Adrenal gland (tissue), 12 donors: ENCODE data around the gene MYCBPAP. TPM values are rescaled to one million over a fixed set of nuclear protein-coding genes. Genes with fewer than 3 reads are reported as not detected.
A peak's percentile ranks its signal among the peaks of the same experiment; 100 is the strongest.

Experiments
- DNase-seq, 7 donors: peaks; one replicate each; pipeline ENCODE4 v3.0.0-alpha.2; 2019 to 2020
- H3K27ac ChIP-seq, 5 donors: fragments of 200-600 bp; sonication (generic) in 4 of 5; 1 replicate in 3 of 5; 2 replicates in 2 of 5; pipeline versions ENCODE4 v1.5.1 to v1.8.0; 2016 to 2020; ENCODE audit warnings: mild to moderate bottlenecking in 1 of 5
- H3K27me3 ChIP-seq: fragments of 200-600 bp; 2 replicates; pipeline ENCODE4 v1.8.0; 2021
- H3K36me3 ChIP-seq, 2 donors: fragments of 200-600 bp; replicated peaks in 1 of 2; 1 replicate in 1 of 2; 2 replicates in 1 of 2; pipeline versions ENCODE4 v1.5.1 to v1.8.0; 2018 to 2022
- H3K4me1 ChIP-seq, 2 donors: fragments of 200-600 bp; replicated peaks in 1 of 2; 1 replicate in 1 of 2; 2 replicates in 1 of 2; pipeline versions ENCODE4 v1.5.1 to v1.8.0; 2018 to 2021
- H3K4me3 ChIP-seq, 4 donors: fragments of 200-600 bp; sonication (generic) in 3 of 4; one replicate each; pipeline ENCODE4 v1.5.1; 2016 to 2018
- H3K9me3 ChIP-seq, 3 donors: fragments of 200-600 bp; sonication (generic) in 1 of 3; replicated peaks in 1 of 3; 1 replicate in 2 of 3; 2 replicates in 1 of 3; pipeline versions ENCODE4 v1.5.1 to v1.8.0; 2016 to 2021
- CTCF ChIP-seq, 6 experiments: fragments of 450-650 bp in 4 of 6; fragments of 200-600 bp in 2 of 6; sonication (generic) in 1 of 6; IDR thresholded peaks; 1 replicate in 5 of 6; 2 replicates in 1 of 6; pipeline versions ENCODE4 v1.5.1 to v1.8.0; 2016 to 2021; ENCODE audit warnings: antibody characterized with exemption in 6 of 6, mild to moderate bottlenecking in 2 of 6, moderate library complexity in 1 of 6
- POLR2A ChIP-seq, 2 donors: fragments of 450-650 bp; IDR thresholded peaks; one replicate each; pipeline ENCODE4 v1.6.1; 2017; ENCODE audit warnings: antibody characterized with exemption in 2 of 2, mild to moderate bottlenecking in 2 of 2, moderate library complexity in 1 of 2
- WGBS, 4 donors: extraction: QIAGEN DNeasy Blood & Tissue Kit in 2 of 4; methylation state at CpG; one replicate each; pipeline versions ENCODE4 v1.1.5 to v1.1.7; 2013 to 2017; 5-methylcytosine and 5-hydroxymethylcytosine counted together
- intact Hi-C, 2 donors: fragments of 100-400 bp; cut with DNase I; formaldehyde crosslinking; loops; one replicate each; pipeline versions ENCODE4 v1.14.1 to v1.15.0; 2022 to 2023
- polyA plus RNA-seq, 3 donors: library from polyadenylated mRNA; stranded (reverse); fragments of 200-250 nt in 2 of 3; fragments of 350-450 nt in 1 of 3; fragmentation: Illumina TruSeq in 1 of 3; extraction: RNeasy Lipid Tissue Mini Kit (QIAGEN cat#74804) in 1 of 3; gene quantifications; one replicate each; pipeline ENCODE4 v1.2.3, GENCODE V29; 2013 to 2014
- total RNA-seq, 9 donors: library from RNA; depleted of rRNA in 4 of 9; stranded (reverse); fragments of >200 nt in 4 of 9; fragments of 120-200 nt in 1 of 9; fragmentation: NEBNext Ultra II Directional in 1 of 9; extraction: Animal tissue kit (Norgen Biotek cat#: 25700) in 1 of 9; gene quantifications; one replicate each; pipeline versions ENCODE4 v1.1.0 to v1.2.4, GENCODE V29; 2013 to 2023
- donor health status: healthy with polysubstance abuse.
- donor health status: Bipolar disorder and iron deficiency.
- donor health status: DM: yes; HTN: yes; CAD: no.
- donor health status: DM: no; HTN: no; CAD: no.
- donor health status: DM: no; HTN: no; CAD: no.
- donor health status: DM: yes; HTN: yes; CAD: no.

MYCBPAP gene
- total and polyA plus RNA-seq, 12 donors: 0.12 to 8.9 (median 2.3) TPM; not detected in 1

GRCh38 chr17:50499270-50499669 lies 9.0 kb upstream of the MYCBPAP start:
- Histone ChIP-seq H3K36me3 (no peaks in the 10 kb centered on the region), H3K4me1 (no peaks in the 10 kb centered on the region), H3K9me3 (no peaks in the 10 kb centered on the region), H3K27me3 (no peaks in the 10 kb centered on the region), H3K27ac (no peak overlapping the region), H3K4me3 (no peak overlapping the region)
- no peak for DNase-seq
- TF ChIP-seq CTCF (IDR thresholded peaks at IDR 0.05) (no peak), POLR2A (IDR thresholded peaks at IDR 0.05) (no peak)
- intact Hi-C loops: no loop called here

- intact Hi-C loops: no loop called here
- no peaks in the 10 kb centered on the region for H3K4me1 ChIP-seq
- no peaks in the 10 kb centered on the region for H3K9me3 ChIP-seq
- H3K36me3 ChIP-seq: no peaks in the 10 kb centered on the region
- no peaks in the 10 kb centered on the region for H3K27me3 ChIP-seq
- no peak for DNase-seq
- no peak overlapping the region for H3K4me3 ChIP-seq
- TF ChIP-seq CTCF (IDR thresholded peaks at IDR 0.05) (no peak), POLR2A (IDR thresholded peaks at IDR 0.05) (no peak)
- H3K27ac ChIP-seq: no peak overlapping the region
- WGBS, 4 donors: 96 to 99% (median 98%) methylated on average over 2 of the region's 2 CpGs
Measured at GRCh38 chr17:50499721-50500120, 8.5 kb upstream of the MYCBPAP start.

GRCh38 chr17:50501054-50501453 lies 7.2 kb upstream of the MYCBPAP start:
- no peak overlapping the region for H3K27ac ChIP-seq
- WGBS, 4 donors: 26 to 31% (median 29%) methylated on average over 5 of the region's 5 CpGs
- no peaks in the 10 kb centered on the region for H3K4me1 ChIP-seq
- TF ChIP-seq CTCF (IDR thresholded peaks at IDR 0.05) (peak; percentile 18 to 49 (median 36)), POLR2A (IDR thresholded peaks at IDR 0.05) (no peak)
- no peaks in the 10 kb centered on the region for H3K27me3 ChIP-seq
- DNase-seq: peak in 3 of 7 donors; percentile 56 to 74 (median 62)
- H3K36me3 ChIP-seq: no peaks in the 10 kb centered on the region
- no peaks in the 10 kb centered on the region for H3K9me3 ChIP-seq
- no peak overlapping the region for H3K4me3 ChIP-seq
- intact Hi-C loops: no loop called here

GRCh38 chr17:50502301-50502990 lies 5.8 kb upstream of the MYCBPAP start:
- no peaks in the 10 kb centered on the region for H3K27me3 ChIP-seq
- no peaks in the 10 kb centered on the region for H3K9me3 ChIP-seq
- 94 to 97% (median 97%) methylated on average over 3 to 9 of the region's 9 CpGs for WGBS, 4 donors
- H3K27ac ChIP-seq: peak overlapping the region in 1 of 5 donors; percentile 14
- no peaks in the 10 kb centered on the region for H3K36me3 ChIP-seq
- TF ChIP-seq POLR2A (IDR thresholded peaks at IDR 0.05) (no peak), CTCF (IDR thresholded peaks at IDR 0.05) (no peak)
- H3K4me3 ChIP-seq: no peak overlapping the region
- no peak for DNase-seq
- intact Hi-C loops: no loop called here
- no peaks in the 10 kb centered on the region for H3K4me1 ChIP-seq
